ENCODE measurements around the gene PKN1. TPM values are rescaled to one million over a fixed set of nuclear protein-coding genes. Genes with fewer than 3 reads are reported as not detected.

Gene PKN1
- total and polyA plus RNA-seq, 2 of the 13 experiments (the other 11 are each of a cell fraction or from before 2014, with no cell fraction given), result 45.7 to 54.5 TPM

- 0 out of 2 replicates have a peak, but pooled peaks have one; percentile 46 for TF ChIP-seq SPEN (CRISPR knock-in tag; IDR thresholded peaks at IDR 0.05; ENCODE audit: low read depth)
- TF ChIP-seq ZC3H13 (CRISPR knock-in tag; IDR thresholded peaks at IDR 0.05), result 0 out of 2 replicates have a peak, but pooled peaks have one; percentile 46
- 0 out of 2 replicates have a peak, but pooled peaks have one; percentile 14 for TF ChIP-seq RARA (CRISPR knock-in tag; IDR thresholded peaks at IDR 0.05)
- TF ChIP-seq NCOA1 (CRISPR knock-in tag; IDR thresholded peaks at IDR 0.05), result no peak
- 0 out of 2 replicates have a peak, but pooled peaks have one; percentile 36 for TF ChIP-seq ZNF512B (CRISPR knock-in tag; IDR thresholded peaks at IDR 0.05; ENCODE audit: borderline replicate concordance)
- TF ChIP-seq TBX2 (CRISPR knock-in tag; IDR thresholded peaks at IDR 0.05; ENCODE audit: borderline replicate concordance), result peak; percentile 22; the same call in 1 of the 2 replicates
- TF ChIP-seq RFXANK (CRISPR knock-in tag; IDR thresholded peaks at IDR 0.05), result no peak
- 0 out of 2 replicates have a peak, but pooled peaks have one; percentile 22 for TF ChIP-seq ZNF205 (CRISPR knock-in tag; IDR thresholded peaks at IDR 0.05)
- TF ChIP-seq DRAP1 (CRISPR knock-in tag; IDR thresholded peaks at IDR 0.05), result 0 out of 2 replicates have a peak, but pooled peaks have one; percentile 19
These were observed 83.8 kb downstream of the PKN1 start (continued) for GRCh38 chr19:14516746-14517438.

GRCh38 chr19:14517446-14517839 is 84.3 kb downstream of the PKN1 start:
- ChIA-PET POLR2A (interaction anchor here (1.1 to 5.8 kb wide), 12 partner anchors 8 to 172 kb away, joined by 3 to 123 read pairs (median 14); partner anchors contain the start of genes GIPC1, NDUFB7, PKN1 and TECR), CTCF (ENCODE audit: low intra/inter-chr PET ratio, low total read pairs) (no interaction called here)
- Histone ChIP-seq H3K9ac (ENCODE audit: insufficient read depth, low read depth, low read length) (peak overlapping the region; percentile 98), H3K27ac (ENCODE audit: extremely low read length, insufficient read depth, low read length) (peak overlapping the region; percentile 91), H3K4me1 (ENCODE audit: insufficient read depth, low read length) (peaks cover 79% of the 10 kb centered on the region), H3K36me3 (replicated peaks in 1 of 2; ENCODE audit: control insufficient read depth in 1 of 2, insufficient read depth in 2 of 2, low read length in 2 of 2) (peaks cover 9 to 26% of the 10 kb centered on the region in 2 experiments), H3K4me3 (replicated peaks in 1 of 3; ENCODE audit: insufficient read depth in 1 of 3, low read depth in 2 of 3, low read length in 3 of 3) (peak overlapping the region; percentile 91 to 98 (median 92)), H3K9me3 (ENCODE audit: low read length) (no peaks in the 10 kb centered on the region), H3K27me3 (ENCODE audit: control insufficient read depth in 1 of 2, insufficient read depth in 2 of 2, low read length in 2 of 2) (no peaks in the 10 kb centered on the region; a peak in 1 of 5 replicates), H3K4me2 (ENCODE audit: low read depth, low read length) (peak overlapping the region; percentile 96), H3K79me2 (ENCODE audit: insufficient read depth, low read length) (peaks cover 39% of the 10 kb centered on the region), H4K20me1 (ENCODE audit: insufficient read depth, low read length) (peaks cover 35% of the 10 kb centered on the region), H2AFZ (ENCODE audit: low read length) (no peak overlapping the region)
- ATAC-seq, result no peak
- no peak for FAIRE-seq
- no TSS peak for BruUV-seq (replicated peaks)
- 3% methylated on average over 8 of the region's 32 CpGs for WGBS (ENCODE audit: low lambda C conversion rate)
- DNase-seq (ENCODE audit: low spot score), result no peak
- in situ Hi-C loops (cut with HindIII; ENCODE audit: extremely low pct_ligation_motif_present, low pct_unique_long_range_greater_than_20kb) (no loop called here), intact Hi-C loops (cut with micrococcal nuclease; ENCODE audit: unreplicated experiment) (no loop called here)
- TF ChIP-seq HOXD1 (CRISPR knock-in tag; IDR thresholded peaks at IDR 0.05) (0 out of 2 replicates have a peak, but pooled peaks have one; percentile 4), AGO1 (IDR thresholded peaks at IDR 0.05; ENCODE audit: low read depth, low read length, poor library complexity, severe bottlenecking) (peak; percentile 99), FUBP1 (CRISPR knock-in tag; IDR thresholded peaks at IDR 0.05; ENCODE audit: borderline replicate concordance) (no peak), TCF12 (IDR thresholded peaks at IDR 0.05) (no peak), TCF12 (CRISPR knock-in tag; IDR thresholded peaks at IDR 0.05) (no peak), ZNF879 (CRISPR knock-in tag; IDR thresholded peaks at IDR 0.05) (peak; percentile 70; the same call in 1 of the 2 replicates), TGIF2 (CRISPR knock-in tag; IDR thresholded peaks at IDR 0.05) (0 out of 2 replicates have a peak, but pooled peaks have one; percentile 34)

All from HepG2 (cell line).